Heart right ventricle (tissue), 16 donors: ENCODE data around the gene CORIN. TPM values are rescaled to one million over a fixed set of nuclear protein-coding genes. Genes with fewer than 3 reads are reported as not detected.

Experiments used
- ATAC-seq, 8 donors: fragments of 200-7000 bp; cut with Tn5 transposase; one replicate each; pipeline ENCODE4 v1.9.1; 2020; ENCODE audit warnings: mild to moderate bottlenecking in 8 of 8, moderate library complexity in 8 of 8, moderate number of reproducible peaks in 1 of 8
- DNase-seq, 2 donors: peaks; one replicate each; pipeline ENCODE4 v3.0.0-alpha.2; 2020
- H3K27ac ChIP-seq, 10 donors: fragments of 200-600 bp; sonication (generic) in 2 of 10; one replicate each; pipeline versions ENCODE4 v1.5.0 to v1.8.0; 2020 to 2022; ENCODE audit warnings: mild to moderate bottlenecking in 3 of 10
- H3K27me3 ChIP-seq, 7 donors: fragments of 200-600 bp; one replicate each; pipeline ENCODE4 v1.8.0; 2021 to 2022; ENCODE audit warnings: mild to moderate bottlenecking in 2 of 7
- H3K36me3 ChIP-seq, 9 donors: fragments of 200-600 bp; sonication (generic) in 1 of 9; one replicate each; pipeline versions ENCODE4 v1.5.0 to v1.8.0; 2020 to 2022; ENCODE audit warnings: mild to moderate bottlenecking in 2 of 9
- H3K4me1 ChIP-seq, 9 donors: fragments of 200-600 bp; sonication (generic) in 1 of 9; one replicate each; pipeline versions ENCODE4 v1.5.0 to v1.8.0; 2020 to 2022; ENCODE audit warnings: mild to moderate bottlenecking in 4 of 9
- H3K4me3 ChIP-seq, 10 donors: fragments of 200-600 bp; sonication (generic) in 2 of 10; one replicate each; pipeline versions ENCODE4 v1.5.0 to v1.8.0; 2020 to 2022; ENCODE audit warnings: mild to moderate bottlenecking in 7 of 10, moderate library complexity in 2 of 10
- H3K9me3 ChIP-seq, 11 donors: fragments of 200-600 bp in 10 of 11; sonication (generic) in 2 of 11; one replicate each; pipeline versions ENCODE4 v1.5.0 to v1.8.0; 2013 to 2022; ENCODE audit warnings: mild to moderate bottlenecking in 2 of 11, control low read depth in 1 of 11, moderate library complexity in 1 of 11
- CTCF ChIP-seq, 9 donors: fragments of 200-600 bp; sonication (generic) in 2 of 9; IDR thresholded peaks; one replicate each; pipeline versions ENCODE4 v1.5.0 to v1.8.0; 2021 to 2022; ENCODE audit warnings: antibody characterized with exemption in 9 of 9, mild to moderate bottlenecking in 5 of 9, moderate library complexity in 1 of 9
- WGBS, 2 donors: extraction: QIAGEN DNeasy Blood & Tissue Kit; methylation state at CpG; one replicate each; pipeline ENCODE4 v1.1.7; 2013; ENCODE audit warnings: inconsistent platforms in 1 of 2; 5-methylcytosine and 5-hydroxymethylcytosine counted together
- intact Hi-C, 10 donors: fragments of 100-400 bp; cut with DNase I; formaldehyde crosslinking; loops; one replicate each; pipeline versions ENCODE4 v1.11.1 to v1.14.2; 2022
- polyA plus RNA-seq, 2 donors: library from polyadenylated mRNA; stranded (reverse); fragments of 200-250 nt; gene quantifications; one replicate each; pipeline ENCODE4 v1.2.3, GENCODE V29; 2013
- total RNA-seq, 10 donors: library from RNA; stranded (reverse); fragmentation: NEBNext Ultra II Directional in 3 of 10; extraction: Animal tissue kit (Norgen Biotek cat#: 25700) in 3 of 10; gene quantifications; one replicate each; pipeline versions ENCODE4 v1.2.1 to v1.2.4, GENCODE V29; 2021 to 2023
- donor health status: Arrhythmogenic right ventricular cardiomyopathy.
- donor health status: ischemic (EF 13 %, LVEDD 7.1; RV severe dilation, severe dysfunction).
- donor health status: healthy with polysubstance abuse.
- donor health status: DM: no; HTN: yes; CAD: no.
- donor health status: DM: no; HTN: no; CAD: no.
- donor health status: ischemic (EF 25% LVEDD 6.9; RV normal size, moderate dysfunction).
- donor health status: ischemic (EF 25% LVEDD 5.7; RV mildly dilated, moderate dysfunction).
- donor health status: healthy.
- donor health status: DM: yes; HTN: yes; CAD: no.
- donor health status: Ischemic cardiomyopathy.
- donor health status: ischemic (EF 35%, LVEDD 5.7; RV mildly dilated, moderate dysfunction).
- donor health status: nonischemic (EF 11% LVEDD 7.7; RV severe dilation, severe dysfunction).
- donor health status: DM: yes; HTN: yes; CAD: no.
- donor health status: PGD.
- donor health status: ischemic (EF 29% LVEDD 5.4; RV normal size, mild dysfunction).
- donor health status: nonischemic (EF 23%, LVEDD 6.1; RV moderate dilation, normal function).

Gene CORIN
- total and polyA plus RNA-seq, 12 donors, result 8.4 to 159 (median 70.2) TPM

- Histone ChIP-seq H3K36me3 (peaks cover 0 to 13% (median 0%) of the 10 kb centered on the region in 9 donors), H3K4me3 (no peak overlapping the region), H3K4me1 (no peaks in the 10 kb centered on the region), H3K27me3 (no peaks in the 10 kb centered on the region), H3K27ac (no peak overlapping the region), H3K9me3 (no peaks in the 10 kb centered on the region)
- intact Hi-C loops, result loop anchor here in 1 of 10 donors (10.0 kb wide), 1 partner anchor 272 kb away; no protein-coding TSS in a partner anchor
- 82% methylated on average over 3 of the region's 3 CpGs for whole genome bisulfite sequencing, 2 donors
- ATAC-seq (no peak), DNase-seq (no peak)
- TF ChIP-seq CTCF (IDR thresholded peaks at IDR 0.05), result peak in 3 of 9 donors; percentile 7 to 28 (median 27)
Measured at GRCh38 chr4:47662975-47663374, 174.9 kb downstream of the CORIN start.

GRCh38 chr4:47661741-47662140, 176.1 kb downstream of the CORIN start:
- H3K4me3 ChIP-seq, result no peak overlapping the region
- intact Hi-C loops, result loop anchor here in 1 of 10 donors (10.0 kb wide), 1 partner anchor 273 kb away; no protein-coding TSS in a partner anchor
- ATAC-seq (no peak), DNase-seq (no peak)
- H3K4me1 ChIP-seq, result no peaks in the 10 kb centered on the region
- no peaks in the 10 kb centered on the region for H3K27me3 ChIP-seq
- 82 to 90% methylated on average over 1 of the region's 1 CpG for WGBS, 2 donors
- no peaks in the 10 kb centered on the region for H3K9me3 ChIP-seq
- no peak overlapping the region for H3K27ac ChIP-seq
- peaks cover 0 to 13% (median 0%) of the 10 kb centered on the region in 9 donors for H3K36me3 ChIP-seq
- no peak for TF ChIP-seq CTCF (IDR thresholded peaks at IDR 0.05)

GRCh38 chr4:47659342-47659741, 178.5 kb downstream of the CORIN start:
- TF ChIP-seq CTCF (IDR thresholded peaks at IDR 0.05), result no peak
- Histone ChIP-seq H3K4me3 (no peak overlapping the region), H3K9me3 (no peaks in the 10 kb centered on the region), H3K36me3 (peaks cover 0 to 13% (median 0%) of the 10 kb centered on the region in 9 donors), H3K4me1 (no peaks in the 10 kb centered on the region), H3K27me3 (no peaks in the 10 kb centered on the region), H3K27ac (no peak overlapping the region)
- DNase-seq (no peak), ATAC-seq (no peak)
- intact Hi-C loops, result no loop called here
- WGBS, 2 donors, result 88 to 98% methylated on average over 1 of the region's 1 CpG

GRCh38 chr4:47654972-47655693, 182.7 kb downstream of the CORIN start:
- no peak for TF ChIP-seq CTCF (IDR thresholded peaks at IDR 0.05)
- DNase-seq, result no peak
- Histone ChIP-seq H3K27ac (no peak overlapping the region), H3K4me1 (peaks cover 0 to 6% (median 0%) of the 10 kb centered on the region in 9 donors), H3K36me3 (no peaks in the 10 kb centered on the region), H3K4me3 (no peak overlapping the region), H3K9me3 (no peaks in the 10 kb centered on the region), H3K27me3 (no peaks in the 10 kb centered on the region)
- intact Hi-C loops, result no loop called here
- no peak for ATAC-seq
- 89 to 93% methylated on average over 3 of the region's 3 CpGs for WGBS, 2 donors
